Stimulated activated CD4-positive, alpha-beta T cell treated with anti-CD3 and anti-CD28 coated beads, TNF-alpha, amount 100 ng/mL, for 48 hours (primary cell): ENCODE data around the gene TPI1.

Source experiments
- DNase-seq, 3 donors: peaks; one replicate each; pipeline ENCODE4 v3.0.0-alpha.2; 2020; ENCODE audit warnings: low read depth in 3 of 3

The TPI1 gene

GRCh38 chr12:6867413-6868210 is at the start of gene TPI1:
TPI1 (plus strand) TSS chr12:6867531; CDS start chr12:6867567, 36 bp downstream.
- DNase-seq: peak; percentile 61 to 82 (median 68)

- no peak for DNase-seq
Measured at GRCh38 chr12:6817662-6818157, 49.6 kb upstream of the TPI1 start.

- DNase-seq: no peak
Measured at GRCh38 chr12:6818222-6818621, 49.1 kb upstream of the TPI1 start.

GRCh38 chr12:6818645-6819044 is 48.7 kb upstream of the TPI1 start:
- DNase-seq: no peak

GRCh38 chr12:6819106-6820030 is 48.0 kb upstream of the TPI1 start:
- DNase-seq: no peak

GRCh38 chr12:6820166-6820565 is 47.2 kb upstream of the TPI1 start:
- no peak for DNase-seq

- no peak for DNase-seq
Measured at GRCh38 chr12:6821591-6822425, 45.5 kb upstream of the TPI1 start, which contains the start of gene GPR162. GPR162 (plus strand) TSS chr12:6821821; CDS start chr12:6823899, 2,078 bp downstream.

- DNase-seq: no peak
Measured at GRCh38 chr12:6822426-6823135, 44.8 kb upstream of the TPI1 start.

GRCh38 chr12:6823182-6824084 is 43.9 kb upstream of the TPI1 start:
- no peak for DNase-seq

GRCh38 chr12:6824085-6824775 is 43.1 kb upstream of the TPI1 start:
- no peak for DNase-seq

GRCh38 chr12:6824901-6825381 is 42.4 kb upstream of the TPI1 start:
- no peak for DNase-seq

GRCh38 chr12:6825398-6826124 is 41.8 kb upstream of the TPI1 start:
- peak; percentile 63 to 81 (median 79) for DNase-seq

- no peak for DNase-seq
Measured at GRCh38 chr12:6826125-6826733, 41.1 kb upstream of the TPI1 start.

- no peak for DNase-seq
Measured at GRCh38 chr12:6826734-6827436, 40.4 kb upstream of the TPI1 start.

- DNase-seq: peak in 2 of 3 donors; percentile 29 to 70
Measured at GRCh38 chr12:6827437-6827911, 39.9 kb upstream of the TPI1 start.

GRCh38 chr12:6827982-6828780 is 39.1 kb upstream of the TPI1 start, which contains the start of gene P3H3:
P3H3 (plus strand) TSS chr12:6828407; CDS start chr12:6828441, 34 bp downstream.
- DNase-seq: no peak
